GM19099 (cell line): Measurements from ENCODE around the gene FNIP1.

Source experiments
- POLR2A ChIP-seq: IDR thresholded peaks from 3 replicates; pipeline ENCODE4 v1.6.1; 2011; ENCODE audit warnings: low read depth; ENCODE audit not compliant: insufficient read length; ENCODE audit errors: extremely low read depth

The FNIP1 gene

DNA sequence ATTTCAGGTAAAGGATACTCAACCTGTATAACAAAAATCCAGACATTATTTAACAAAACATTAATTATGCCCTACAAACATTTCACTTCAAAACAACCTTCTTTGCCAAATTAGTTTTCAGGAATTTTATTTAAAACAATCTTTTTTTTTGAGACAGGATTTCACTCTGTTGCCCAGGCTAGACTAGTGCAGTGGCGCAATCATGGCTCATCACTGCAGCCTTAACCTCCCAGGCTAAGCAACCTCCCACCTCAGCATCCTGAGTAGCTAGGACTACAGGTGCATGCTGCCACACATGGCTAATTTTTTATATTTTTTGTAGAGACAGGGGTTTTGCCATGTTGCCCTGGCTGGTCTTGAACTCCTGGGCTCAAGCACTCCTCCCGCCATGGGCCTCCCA is 3.9 kb downstream of the FNIP1 start:
- no peak for TF ChIP-seq POLR2A

DNA sequence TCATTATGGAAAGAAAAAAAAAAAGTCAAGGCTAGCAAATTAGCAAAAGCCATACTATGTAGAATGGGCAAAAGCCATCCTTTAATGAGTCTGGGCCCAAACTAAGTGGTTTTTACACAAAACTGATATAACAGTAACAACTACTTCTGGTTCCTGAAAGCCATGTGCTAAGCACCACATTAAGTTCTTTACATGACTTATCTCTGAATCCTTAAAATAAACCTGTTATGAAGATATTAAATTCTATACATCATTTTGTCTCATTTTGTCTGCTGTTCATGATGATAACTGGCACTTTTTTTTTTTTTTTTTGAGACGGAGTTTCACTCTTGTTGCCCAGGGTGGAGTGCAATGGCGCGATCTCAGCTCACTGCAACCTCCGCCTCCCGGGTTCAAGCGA is 5.0 kb downstream of the FNIP1 start:
- no peak for TF ChIP-seq POLR2A

DNA sequence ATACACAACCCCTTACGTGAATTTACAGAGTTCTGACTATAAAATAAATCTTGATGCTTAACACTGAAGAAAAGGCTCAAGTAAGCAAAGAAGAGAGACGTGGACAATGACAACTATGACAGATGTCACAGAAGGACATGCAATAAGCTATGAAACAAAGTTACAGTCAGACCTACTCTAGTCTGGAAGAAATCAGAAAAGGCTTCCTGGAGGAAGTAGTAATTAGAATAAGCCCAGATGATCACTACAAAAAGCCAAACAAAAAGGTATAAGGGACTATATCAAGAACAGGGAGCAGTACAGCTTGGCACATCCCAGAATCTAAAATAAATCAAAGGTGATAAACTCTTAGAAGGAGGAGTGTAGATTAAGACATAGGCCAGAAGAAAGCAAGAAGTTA is 6.3 kb downstream of the FNIP1 start:
- no peak for TF ChIP-seq POLR2A

DNA sequence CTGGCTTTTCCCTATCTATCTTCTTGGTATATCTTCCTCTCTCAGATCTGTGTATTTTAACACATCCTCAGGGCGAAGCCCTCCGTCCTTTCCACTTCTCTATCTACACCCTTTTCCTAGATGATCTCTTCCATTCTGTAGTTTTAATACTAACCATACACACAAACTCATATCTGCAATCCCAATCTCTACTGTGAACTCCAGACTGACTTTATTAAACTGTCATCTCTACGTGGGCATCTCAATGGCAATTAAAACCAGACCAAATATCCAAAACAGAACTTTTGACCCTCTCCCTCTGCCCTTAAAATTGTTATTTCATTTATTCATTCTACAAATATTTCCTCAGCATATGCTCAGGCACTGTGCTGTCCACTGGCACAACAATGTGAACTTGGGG is 7.1 kb downstream of the FNIP1 start:
- TF ChIP-seq POLR2A, result no peak

DNA sequence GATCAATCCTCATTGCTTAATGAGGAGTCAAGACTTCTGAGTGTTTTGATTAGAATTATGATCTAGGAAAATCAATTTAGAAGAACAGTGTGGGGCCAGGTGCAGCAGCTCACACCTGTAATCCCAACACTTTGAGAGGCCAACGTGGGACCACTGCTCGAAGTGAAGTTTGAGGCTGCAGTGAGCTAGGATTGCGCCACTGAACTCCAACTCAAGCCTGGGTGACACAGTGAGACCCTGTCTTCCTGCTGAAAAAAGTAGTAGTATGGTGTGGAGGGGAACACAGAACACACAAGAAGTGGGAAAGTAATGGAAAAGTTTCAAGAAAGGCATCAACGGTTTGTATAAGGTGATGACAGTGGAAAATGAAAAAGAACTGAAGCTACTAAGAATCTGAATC is 9.1 kb downstream of the FNIP1 start:
- TF ChIP-seq POLR2A, result no peak

DNA sequence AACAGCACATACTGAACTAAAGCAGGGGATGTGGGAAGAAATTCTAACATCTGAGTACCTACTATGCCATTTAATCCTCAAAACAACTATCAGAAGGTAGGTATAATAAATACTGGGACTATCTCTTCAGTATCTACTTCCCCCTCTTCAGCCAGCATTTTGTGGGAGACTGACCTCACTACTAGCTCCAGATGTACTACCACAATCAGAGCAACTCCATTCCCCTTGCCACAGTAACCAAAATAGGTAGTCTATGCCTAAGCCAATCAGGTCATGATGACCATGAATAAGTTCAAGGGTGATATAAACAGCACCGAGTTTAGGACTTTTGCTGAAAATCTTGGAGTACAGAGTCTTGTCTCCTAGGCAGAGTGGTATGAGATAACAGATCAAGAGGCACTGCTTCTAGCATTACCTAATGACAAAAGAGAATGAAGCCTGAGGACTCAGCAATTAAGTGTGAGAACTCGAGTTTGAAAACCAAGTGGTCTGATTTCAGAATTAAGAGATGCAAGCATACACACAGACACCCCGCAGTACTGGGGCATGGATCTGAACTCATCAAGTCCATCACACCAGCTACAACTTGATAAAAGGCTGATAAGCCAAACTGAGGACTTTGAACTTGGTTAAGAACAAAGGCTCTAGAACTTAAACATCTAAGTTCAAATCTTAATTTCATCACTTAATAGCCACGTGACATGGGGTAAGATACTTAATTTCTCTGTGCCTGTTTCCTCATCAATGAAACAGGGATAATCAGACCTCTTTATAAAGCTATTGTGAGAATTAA is 9.7 kb downstream of the FNIP1 start:
- TF ChIP-seq POLR2A, result no peak

DNA sequence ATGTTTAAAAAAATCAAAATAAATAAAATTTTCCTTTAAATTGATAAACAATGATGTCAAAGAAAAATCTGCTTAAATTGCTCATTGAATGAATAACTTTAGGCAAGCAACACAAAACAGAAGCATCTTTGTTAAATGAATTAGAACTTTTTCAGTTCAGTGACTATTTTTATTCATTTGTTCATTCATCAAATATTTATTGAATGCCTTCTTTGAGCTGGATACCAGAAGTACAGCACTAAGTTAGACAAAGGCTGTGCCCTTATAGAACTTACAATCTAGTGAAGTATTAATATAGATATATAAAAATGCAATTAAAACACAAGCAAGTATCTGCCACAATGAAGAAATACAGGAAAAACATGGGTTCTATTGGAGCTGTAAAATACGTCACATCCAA is 10.8 kb downstream of the FNIP1 start:
- no peak for TF ChIP-seq POLR2A

DNA sequence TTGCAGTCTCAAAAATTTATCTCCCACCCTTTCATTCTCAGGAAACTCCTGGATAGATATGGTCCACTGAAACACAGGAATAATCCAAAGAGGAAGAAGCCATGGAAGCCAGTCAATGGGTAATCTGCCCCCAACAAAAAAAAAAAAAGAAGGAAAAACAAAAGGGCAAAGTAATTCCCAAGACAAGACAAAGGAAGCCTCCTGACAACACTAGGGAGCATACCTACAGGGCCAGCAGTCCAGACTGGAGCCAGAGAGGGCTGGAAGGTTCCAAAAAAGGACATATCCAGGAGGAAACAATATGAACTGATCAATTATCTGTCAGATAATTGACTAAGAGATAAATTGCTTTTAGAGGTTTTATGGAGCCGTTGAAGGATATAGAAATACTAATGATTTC is 12.9 kb downstream of the FNIP1 start:
- TF ChIP-seq POLR2A, result no peak

DNA sequence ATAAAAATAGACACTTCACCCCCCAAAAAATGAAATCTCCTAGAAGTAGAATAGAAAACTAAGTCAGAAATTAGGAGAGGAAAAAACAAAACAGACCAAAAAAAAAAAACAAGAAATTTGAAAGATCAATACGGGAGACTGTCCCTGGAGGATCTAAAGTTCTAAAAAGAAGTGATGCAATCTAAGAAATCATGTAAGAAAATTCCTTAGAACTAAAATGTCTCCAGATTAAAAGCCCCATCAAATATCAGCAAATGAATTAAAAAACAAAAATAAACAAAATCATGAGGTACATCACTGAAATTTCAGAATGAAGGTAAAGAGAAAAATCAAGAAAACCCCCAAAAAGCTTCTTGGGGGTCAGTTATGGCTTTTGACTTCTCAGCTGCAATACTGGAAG is 13.5 kb downstream of the FNIP1 start:
- TF ChIP-seq POLR2A, result no peak

DNA sequence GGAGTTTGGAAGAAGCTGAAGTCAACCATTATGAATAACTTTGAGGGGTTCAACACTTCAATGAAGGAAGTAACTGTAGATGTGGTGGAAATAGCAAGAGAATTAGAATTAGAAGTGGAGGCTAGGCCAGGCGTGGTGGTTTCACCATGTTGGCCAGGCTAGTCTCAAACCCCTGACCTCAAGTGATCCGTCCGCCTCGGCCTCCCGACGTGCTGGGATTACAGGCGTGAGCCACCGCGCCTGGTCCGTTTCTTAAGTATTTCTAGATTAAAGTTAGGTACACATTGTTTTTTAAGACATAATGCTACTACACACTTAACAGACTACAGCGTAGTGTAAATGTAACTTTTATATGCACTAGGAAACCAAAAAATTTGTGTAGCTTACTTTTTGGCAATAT is 14.1 kb downstream of the FNIP1 start:
- TF ChIP-seq POLR2A, result no peak

DNA sequence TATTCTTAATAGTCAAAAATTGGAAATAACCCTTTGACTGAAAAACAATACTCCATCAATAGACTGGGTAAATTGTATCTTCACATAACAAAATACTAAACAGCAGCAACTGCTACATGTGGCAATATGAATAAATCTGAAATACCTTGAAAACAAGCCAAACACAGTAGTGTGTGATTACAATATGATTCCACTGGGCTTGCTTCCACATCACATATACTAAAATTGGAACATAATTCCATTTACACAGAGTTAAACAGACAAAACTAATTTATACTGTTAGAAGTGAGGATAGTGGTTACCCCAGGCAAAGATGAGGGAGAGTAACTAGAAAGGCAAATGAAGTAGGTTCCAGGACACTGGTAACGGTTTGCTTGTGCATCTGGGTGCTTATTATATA is 20.4 kb downstream of the FNIP1 start:
- no peak for TF ChIP-seq POLR2A

DNA sequence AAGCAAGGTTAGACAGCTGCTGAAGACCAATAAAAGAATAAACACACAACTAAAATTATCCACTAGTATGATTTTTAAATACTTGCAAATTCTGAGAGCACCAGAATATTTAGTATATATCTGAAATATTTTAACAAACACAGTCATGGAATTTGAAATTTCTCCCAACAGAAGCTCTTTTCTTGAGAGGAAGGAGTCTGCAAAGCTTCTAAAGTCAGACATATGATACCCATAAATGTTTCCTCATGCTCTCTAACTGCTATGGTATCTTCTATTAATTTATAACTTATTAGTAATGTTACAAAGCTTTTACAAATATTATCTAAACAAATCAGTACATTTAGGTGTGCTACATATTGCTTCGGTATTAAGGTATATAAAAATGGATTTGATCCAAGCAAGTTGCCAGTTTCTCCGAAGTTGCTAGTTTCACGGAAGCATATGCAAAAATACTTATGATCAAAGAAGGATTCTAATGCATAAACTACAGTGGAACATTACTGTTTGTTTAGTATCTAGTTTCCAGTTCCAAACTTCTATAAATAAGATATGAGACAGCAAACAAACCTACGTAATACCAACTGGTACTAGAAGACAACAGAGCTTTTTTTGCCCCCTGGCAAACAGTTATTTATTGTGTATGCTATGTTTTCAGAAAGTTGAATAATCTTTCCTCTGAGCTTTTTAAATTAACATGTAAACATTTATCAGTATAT is 22.0 kb downstream of the FNIP1 start:
- no peak for TF ChIP-seq POLR2A

DNA sequence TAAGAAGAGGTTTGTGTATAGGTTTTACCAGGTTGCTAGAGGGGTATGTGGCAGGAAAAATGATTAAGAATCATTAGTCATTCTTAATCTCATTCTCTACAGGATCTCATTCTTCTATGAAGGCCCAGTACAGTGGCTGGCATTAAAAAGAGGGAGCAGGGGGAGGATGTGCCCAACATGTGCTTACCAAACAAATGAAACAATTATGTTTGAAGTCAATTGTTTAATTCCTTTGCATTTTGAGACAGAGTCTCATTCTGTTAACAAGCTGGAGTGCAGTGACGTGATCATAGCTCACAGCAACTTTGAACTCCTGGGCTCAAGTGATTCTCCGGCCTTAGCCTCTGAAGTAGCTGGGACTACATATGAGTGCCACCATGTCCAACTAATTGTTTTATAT is 23.0 kb downstream of the FNIP1 start:
- TF ChIP-seq POLR2A, result no peak

DNA sequence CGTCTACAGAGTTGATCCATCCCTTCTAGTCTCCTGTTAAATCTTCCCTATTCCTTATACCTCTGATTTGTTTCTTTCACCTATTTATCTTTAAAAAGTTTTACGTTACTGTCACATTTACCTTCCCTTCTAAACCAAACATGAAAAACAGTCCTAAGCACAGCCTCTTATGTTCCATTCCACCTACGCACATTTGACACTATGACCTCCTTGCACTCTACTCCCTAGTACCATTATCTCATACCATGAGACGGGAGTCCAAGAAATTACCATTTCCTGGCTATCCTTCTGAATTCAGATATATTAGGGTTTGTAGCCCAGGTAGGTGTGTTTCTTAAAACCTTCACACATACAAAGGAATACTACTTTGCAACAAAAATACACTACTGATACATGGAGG is 25.1 kb downstream of the FNIP1 start:
- no peak for TF ChIP-seq POLR2A

DNA sequence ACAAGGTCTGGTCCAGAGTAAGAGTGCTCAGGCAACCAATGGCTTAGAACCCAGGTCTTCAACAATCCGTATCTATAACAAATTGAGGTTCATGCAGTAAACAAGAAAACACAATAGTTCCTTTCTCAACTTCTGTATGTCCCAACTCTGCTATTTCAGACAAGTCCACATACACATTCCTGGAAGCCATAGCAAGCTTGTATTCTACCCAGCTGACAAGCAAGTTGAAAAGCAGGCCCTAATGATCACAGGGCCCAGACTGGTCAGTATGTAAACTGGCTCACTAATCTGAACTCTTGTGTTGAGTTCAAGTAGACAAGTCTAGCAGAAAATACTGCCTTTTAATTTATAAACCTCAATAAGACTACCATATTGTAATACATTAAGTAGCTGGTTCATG is 26.9 kb downstream of the FNIP1 start:
- no peak for TF ChIP-seq POLR2A

DNA sequence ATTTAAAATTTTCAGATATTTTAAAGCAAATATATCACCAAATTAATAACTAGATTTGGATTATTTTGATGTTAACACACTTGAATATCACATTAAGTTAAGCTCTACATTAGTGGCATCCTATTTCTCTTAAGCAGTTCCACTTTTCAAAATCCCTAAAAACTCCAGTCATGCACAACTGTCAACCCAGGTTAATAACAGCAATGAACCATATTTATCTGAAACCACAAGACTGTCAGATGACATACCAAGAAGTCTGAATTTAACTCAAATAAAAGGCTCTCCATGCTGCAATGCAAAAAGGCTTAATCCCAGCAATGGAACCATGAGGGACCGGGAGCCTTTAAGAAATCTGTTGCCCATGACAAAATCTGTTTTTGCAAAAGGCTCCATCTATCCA is 27.5 kb downstream of the FNIP1 start:
- no peak for TF ChIP-seq POLR2A
